SU-DHL-6 (cell line): ENCODE data around the gene CFAP100.

Experiments used
- H2AFZ ChIP-seq: fragments of 200-600 bp; sonication (generic); 2 replicates; pipeline ENCODE4 v1.6.1; 2014; ENCODE audit warnings: low read depth, mild to moderate bottlenecking, moderate library complexity, mixed read lengths, antibody characterized with exemption, low read length; ENCODE audit not compliant: severe bottlenecking
- H3F3A ChIP-seq: fragments of 200-600 bp; shearing (Covaris generic); 2 replicates; pipeline ENCODE4 v1.6.0; 2016; ENCODE audit warnings: antibody characterized with exemption, mild to moderate bottlenecking; ENCODE audit not compliant: insufficient read depth
- H3K27ac ChIP-seq: fragments of 200-600 bp; sonication (generic); 2 replicates; pipeline ENCODE4 v1.5.1; 2016; ENCODE audit warnings: low read depth, mild to moderate bottlenecking, low read length, moderate library complexity, mixed read lengths
- H3K27me3 ChIP-seq: fragments of 200-600 bp; sonication (generic), shearing (Covaris generic); 2 replicates; pipeline ENCODE4 v1.6.0; 2014; ENCODE audit warnings: mild to moderate bottlenecking, low read length
- H3K36me3 ChIP-seq: fragments of 200-600 bp; sonication (generic); 2 replicates; pipeline ENCODE4 v1.6.1; 2014; ENCODE audit warnings: mild to moderate bottlenecking, low read length, mixed read lengths
- H3K4me2 ChIP-seq: fragments of 300-600, 200-600 bp; shearing (Covaris generic), sonication (generic); 2 replicates; pipeline ENCODE4 v1.6.0; 2014; ENCODE audit warnings: low read length, low read depth, mild to moderate bottlenecking; ENCODE audit not compliant: poor library complexity, severe bottlenecking
- H3K4me3 ChIP-seq: fragments of 200-600 bp; sonication (generic); 2 replicates; pipeline ENCODE4 v1.5.1; 2014; ENCODE audit warnings: antibody characterized with exemption, low read length, mild to moderate bottlenecking, mixed read lengths; ENCODE audit not compliant: insufficient read depth, poor library complexity, severe bottlenecking
- H3K79me2 ChIP-seq: fragments of 200-600 bp; sonication (generic); 2 replicates; pipeline ENCODE4 v1.6.1; 2014; ENCODE audit warnings: mild to moderate bottlenecking, low read length, moderate library complexity; ENCODE audit not compliant: insufficient read depth
- H3K9ac ChIP-seq: fragments of 200-600 bp; sonication (generic); 2 replicates; pipeline ENCODE4 v1.7.0; 2014; ENCODE audit warnings: mild to moderate bottlenecking, low read length
- H3K9me2 ChIP-seq: fragments of 200-600 bp; sonication (generic); replicated peaks from 2 replicates; pipeline ENCODE4 v1.6.1; 2014; ENCODE audit warnings: low read length; ENCODE audit not compliant: insufficient read depth
- H3K9me3 ChIP-seq: fragments of 200-600 bp; sonication (generic); 2 replicates; pipeline ENCODE4 v1.6.1; 2014; ENCODE audit warnings: low read length, mixed read lengths; ENCODE audit not compliant: insufficient read depth
- H4K20me1 ChIP-seq: fragments of 200-600 bp; sonication (generic); 2 replicates; pipeline ENCODE4 v1.6.1; 2014; ENCODE audit warnings: low read depth, mild to moderate bottlenecking, antibody characterized with exemption, low read length, moderate library complexity, mixed read lengths
- EZH2phosphoT487 ChIP-seq: fragments of 200-600 bp; sonication (generic), shearing (Covaris generic); conservative IDR thresholded peaks from 2 replicates; pipeline ENCODE4 v1.6.1; 2018; ENCODE audit warnings: mild to moderate bottlenecking, antibody characterized with exemption, low read length, moderate library complexity, mixed read lengths
- TF ChIP-seq, protein P1 (sequence below): fragments of 200-600 bp; sonication (generic); IDR thresholded peaks from one replicate; pipeline ENCODE4 v1.5.1; 2017; ENCODE audit warnings: antibody characterized with exemption, mild to moderate bottlenecking, low read length, moderate library complexity; ENCODE audit not compliant: insufficient read depth, poor library complexity, severe bottlenecking

CFAP100 gene

DNA sequence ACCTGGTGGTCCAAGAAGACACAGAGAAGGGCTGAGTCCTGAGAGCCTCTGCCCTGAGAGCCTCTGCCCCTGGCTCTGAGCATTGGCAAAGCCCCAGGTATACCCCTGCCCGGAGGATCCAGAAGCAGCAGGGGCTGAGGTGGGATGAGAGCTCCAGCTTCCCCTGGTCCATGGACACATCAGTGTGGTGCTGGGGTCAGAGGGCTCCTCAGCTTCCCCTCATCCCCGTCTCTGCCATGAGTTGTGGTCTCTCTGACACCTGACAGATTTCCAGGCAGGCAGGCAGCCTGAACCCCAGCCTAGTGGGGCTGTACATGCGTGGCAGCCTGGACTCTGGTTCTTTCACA, 34.0 kb upstream of the CFAP100 start:
- Histone ChIP-seq H3K9me2 (no peaks in the 10 kb centered on the region), H3K27ac (no peak overlapping the region), H3K36me3 (no peaks in the 10 kb centered on the region), H3F3A (no peaks in the 10 kb centered on the region), H3K9me3 (no peaks in the 10 kb centered on the region), H3K27me3 (no peaks in the 10 kb centered on the region), H3K4me2 (no peak overlapping the region), H3K4me3 (no peak overlapping the region), H3K9ac (no peak overlapping the region), H3K79me2 (no peaks in the 10 kb centered on the region), H2AFZ (no peak overlapping the region), H4K20me1 (no peaks in the 10 kb centered on the region)
- TF ChIP-seq, protein P1, sequence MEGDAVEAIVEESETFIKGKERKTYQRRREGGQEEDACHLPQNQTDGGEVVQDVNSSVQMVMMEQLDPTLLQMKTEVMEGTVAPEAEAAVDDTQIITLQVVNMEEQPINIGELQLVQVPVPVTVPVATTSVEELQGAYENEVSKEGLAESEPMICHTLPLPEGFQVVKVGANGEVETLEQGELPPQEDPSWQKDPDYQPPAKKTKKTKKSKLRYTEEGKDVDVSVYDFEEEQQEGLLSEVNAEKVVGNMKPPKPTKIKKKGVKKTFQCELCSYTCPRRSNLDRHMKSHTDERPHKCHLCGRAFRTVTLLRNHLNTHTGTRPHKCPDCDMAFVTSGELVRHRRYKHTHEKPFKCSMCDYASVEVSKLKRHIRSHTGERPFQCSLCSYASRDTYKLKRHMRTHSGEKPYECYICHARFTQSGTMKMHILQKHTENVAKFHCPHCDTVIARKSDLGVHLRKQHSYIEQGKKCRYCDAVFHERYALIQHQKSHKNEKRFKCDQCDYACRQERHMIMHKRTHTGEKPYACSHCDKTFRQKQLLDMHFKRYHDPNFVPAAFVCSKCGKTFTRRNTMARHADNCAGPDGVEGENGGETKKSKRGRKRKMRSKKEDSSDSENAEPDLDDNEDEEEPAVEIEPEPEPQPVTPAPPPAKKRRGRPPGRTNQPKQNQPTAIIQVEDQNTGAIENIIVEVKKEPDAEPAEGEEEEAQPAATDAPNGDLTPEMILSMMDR = no peak
- TF ChIP-seq EZH2phosphoT487 = no peak

DNA sequence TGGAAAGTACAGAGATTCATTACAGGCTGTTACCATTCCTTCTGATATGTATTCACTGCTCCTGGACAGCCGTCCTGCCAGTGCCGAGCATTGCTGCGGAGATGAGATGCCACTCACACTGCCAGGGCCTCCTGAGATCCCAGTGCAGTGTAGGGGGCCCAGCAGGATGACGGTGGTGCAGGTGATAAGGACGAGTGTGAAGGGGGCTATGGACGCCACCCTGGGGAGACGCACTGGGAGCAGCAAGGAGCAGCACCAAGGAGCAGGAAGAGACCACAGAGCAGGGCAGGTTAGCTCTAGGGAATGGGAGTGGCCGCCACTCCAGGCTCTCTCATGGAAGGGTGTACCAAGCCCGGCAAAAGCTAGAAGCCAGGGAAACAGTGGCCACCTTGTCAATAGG, 33.5 kb upstream of the CFAP100 start:
- H2AFZ ChIP-seq = no peak overlapping the region
- H3K9me3 ChIP-seq = no peaks in the 10 kb centered on the region
- H3K27me3 ChIP-seq = no peaks in the 10 kb centered on the region
- H3K36me3 ChIP-seq = no peaks in the 10 kb centered on the region
- no peaks in the 10 kb centered on the region for H3F3A ChIP-seq
- no peak overlapping the region for H3K27ac ChIP-seq
- TF ChIP-seq, protein P1 = no peak
- TF ChIP-seq EZH2phosphoT487 = no peak
- H3K4me3 ChIP-seq = no peak overlapping the region
- no peak overlapping the region for H3K9ac ChIP-seq
- no peaks in the 10 kb centered on the region for H3K9me2 ChIP-seq
- no peaks in the 10 kb centered on the region for H3K79me2 ChIP-seq
- no peak overlapping the region for H3K4me2 ChIP-seq
- H4K20me1 ChIP-seq = no peaks in the 10 kb centered on the region

DNA sequence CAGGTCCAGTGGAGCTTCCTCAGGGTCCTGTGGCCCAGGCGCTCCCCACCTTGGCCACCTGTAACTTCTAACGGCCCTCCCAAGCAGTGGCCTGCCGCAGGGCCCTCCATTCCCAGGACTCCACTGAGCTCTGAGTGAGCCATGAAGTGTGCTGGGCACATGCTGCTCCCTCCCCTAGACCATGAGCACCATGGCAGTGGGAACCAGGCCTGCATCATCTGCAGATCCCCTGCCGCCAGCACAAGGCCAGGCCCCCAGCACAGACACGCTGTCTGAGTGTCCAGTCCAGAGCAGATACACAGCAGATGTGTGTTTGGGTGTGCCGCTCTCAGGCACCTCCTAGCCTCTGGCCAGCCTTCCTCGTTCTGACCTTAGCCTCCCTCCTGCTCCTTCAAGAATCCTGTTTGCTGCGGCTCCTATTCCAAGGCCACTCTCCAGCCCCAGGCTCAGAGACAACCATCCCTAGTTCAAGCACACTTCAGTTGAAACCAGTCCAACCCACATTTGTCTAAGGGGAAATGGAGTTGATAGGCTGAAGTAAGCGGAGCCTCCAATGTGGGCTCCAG, 30.5 kb upstream of the CFAP100 start:
- H3K9ac ChIP-seq = no peak overlapping the region
- no peak overlapping the region for H3K27ac ChIP-seq
- no peaks in the 10 kb centered on the region for H3K9me2 ChIP-seq
- H4K20me1 ChIP-seq = no peaks in the 10 kb centered on the region
- H3K79me2 ChIP-seq = no peaks in the 10 kb centered on the region
- no peaks in the 10 kb centered on the region for H3K27me3 ChIP-seq
- no peaks in the 10 kb centered on the region for H3F3A ChIP-seq
- no peaks in the 10 kb centered on the region for H3K9me3 ChIP-seq
- no peaks in the 10 kb centered on the region for H3K36me3 ChIP-seq
- TF ChIP-seq EZH2phosphoT487 = no peak
- TF ChIP-seq, protein P1 = no peak
- no peak overlapping the region for H3K4me3 ChIP-seq
- no peak overlapping the region for H2AFZ ChIP-seq
- no peak overlapping the region for H3K4me2 ChIP-seq
